Activated T-helper 2 cell treated with anti-CD3 and anti-CD28 coated beads, Interferon-gamma antibody, Interleukin-2, Interleukin-4, amounts not matched to agents 10 μg/mL and 5 μg/mL and 100 μg/mL, durations not matched to agents 14 hours and 24 hours and 36 hours (primary cell): ENCODE results near the gene STOML2. TPM values are rescaled to one million over a fixed set of nuclear protein-coding genes. Genes with fewer than 3 reads are reported as not detected.
"Not testable (repeated sequence)": the region's sequence is repeated elsewhere in the genome, so short reads cannot be mapped to it uniquely, and the experiment has no call there.

Source experiments
- DNase-seq: peaks from one replicate; pipeline ENCODE4 v3.0.0; 2021; ENCODE audit warnings: low spot score
- H3K27ac Mint-ChIP-seq: one replicate; pipeline ENCODE4 v1.8.0; 2021; ENCODE audit warnings: mixed read lengths
- H3K27me3 Mint-ChIP-seq: one replicate; pipeline ENCODE4 v1.8.0; 2021; ENCODE audit warnings: low read depth, mixed read lengths
- H3K36me3 Mint-ChIP-seq: one replicate; pipeline ENCODE4 v1.8.0; 2021; ENCODE audit warnings: low read depth, mixed read lengths
- H3K4me1 Mint-ChIP-seq: one replicate; pipeline ENCODE4 v1.8.0; 2021; ENCODE audit warnings: low read depth, mixed read lengths
- H3K4me3 Mint-ChIP-seq: one replicate; pipeline ENCODE4 v1.8.0; 2021; ENCODE audit warnings: low read depth, mild to moderate bottlenecking, moderate library complexity, mixed read lengths
- H3K9me3 Mint-ChIP-seq: one replicate; pipeline ENCODE4 v1.8.0; 2021; ENCODE audit warnings: mixed read lengths
- intact Hi-C: fragments of 100-400 bp; cut with micrococcal nuclease; formaldehyde crosslinking; loops from one replicate; pipeline ENCODE4 v1.15.1; 2023
- total RNA-seq: library from RNA; stranded (reverse); gene quantifications from 2 replicates; pipeline ENCODE4 v1.2.3, GENCODE V29; 2022

Gene STOML2
- 211 and 214 TPM in 2 replicates for total RNA-seq

GRCh38 chr9:35102769-35103659, at the start of gene STOML2:
Gene STOML2, minus strand, starts transcription at chr9:35103131. Its CDS starts 37 bp downstream, at chr9:35103094.
- H3K27me3 Mint-ChIP-seq = no peaks in the 10 kb centered on the region
- no peaks in the 10 kb centered on the region for H3K9me3 Mint-ChIP-seq
- H3K4me1 Mint-ChIP-seq = peaks cover 18% of the 10 kb centered on the region
- H3K4me3 Mint-ChIP-seq = peak within 1 kb of the TSS; percentile 97
- DNase-seq = peak; percentile 91
- H3K36me3 Mint-ChIP-seq = peaks cover 48% of the 10 kb centered on the region
- peak within 1 kb of the TSS; percentile 96 for H3K27ac Mint-ChIP-seq
- intact Hi-C loops = loop anchor here (1.0 kb wide), 4 partner anchors 8 to 629 kb away; partner anchors contain the start of genes CREB3, TLN1 and VCP

GRCh38 chr9:35147941-35148563, 45.1 kb upstream of the STOML2 start:
- DNase-seq, H3K4me1 Mint-ChIP-seq, H3K36me3 Mint-ChIP-seq, H3K27me3 Mint-ChIP-seq, H3K27ac Mint-ChIP-seq, H3K4me3 Mint-ChIP-seq, intact Hi-C loops: not testable (repeated sequence)
- H3K9me3 Mint-ChIP-seq = peaks cover 43% of the 10 kb centered on the region

GRCh38 chr9:35142037-35142436, 39.1 kb upstream of the STOML2 start:
- Mint-ChIP-seq H3K4me3 (no peak overlapping the region), H3K27me3 (no peaks in the 10 kb centered on the region), H3K4me1 (no peaks in the 10 kb centered on the region), H3K36me3 (no peaks in the 10 kb centered on the region), H3K27ac (no peak overlapping the region), H3K9me3 (peaks cover 30% of the 10 kb centered on the region)
- intact Hi-C loops = no loop called here
- DNase-seq = no peak

GRCh38 chr9:35140093-35140492, 37.2 kb upstream of the STOML2 start:
- no peak for DNase-seq
- Mint-ChIP-seq H3K4me1 (no peaks in the 10 kb centered on the region), H3K9me3 (peaks cover 23% of the 10 kb centered on the region), H3K4me3 (no peak overlapping the region), H3K27ac (no peak overlapping the region), H3K36me3 (no peaks in the 10 kb centered on the region), H3K27me3 (no peaks in the 10 kb centered on the region)
- intact Hi-C loops = no loop called here

- no peaks in the 10 kb centered on the region for H3K27me3 Mint-ChIP-seq
- no peak overlapping the region for H3K4me3 Mint-ChIP-seq
- H3K9me3 Mint-ChIP-seq = peaks cover 21% of the 10 kb centered on the region
- DNase-seq = no peak
- intact Hi-C loops = no loop called here
- no peaks in the 10 kb centered on the region for H3K36me3 Mint-ChIP-seq
- H3K4me1 Mint-ChIP-seq = no peaks in the 10 kb centered on the region
- no peak overlapping the region for H3K27ac Mint-ChIP-seq
Observed at GRCh38 chr9:35136866-35137265, 33.9 kb upstream of the STOML2 start.

- Mint-ChIP-seq H3K36me3 (no peaks in the 10 kb centered on the region), H3K4me1 (no peaks in the 10 kb centered on the region), H3K4me3 (no peak overlapping the region), H3K27ac (no peak overlapping the region), H3K9me3 (peaks cover 21% of the 10 kb centered on the region), H3K27me3 (no peaks in the 10 kb centered on the region)
- no peak for DNase-seq
- intact Hi-C loops = no loop called here
Observed at GRCh38 chr9:35135988-35136387, 33.1 kb upstream of the STOML2 start.

- intact Hi-C loops = no loop called here
- peaks cover 17% of the 10 kb centered on the region for H3K9me3 Mint-ChIP-seq
- H3K4me3 Mint-ChIP-seq = no peak overlapping the region
- H3K27me3 Mint-ChIP-seq = no peaks in the 10 kb centered on the region
- no peak overlapping the region for H3K27ac Mint-ChIP-seq
- no peaks in the 10 kb centered on the region for H3K4me1 Mint-ChIP-seq
- no peak for DNase-seq
- no peaks in the 10 kb centered on the region for H3K36me3 Mint-ChIP-seq
Observed at GRCh38 chr9:35134920-35135319, 32.0 kb upstream of the STOML2 start.

GRCh38 chr9:35116898-35117551, 14.1 kb upstream of the STOML2 start:
- peak; percentile 81 for DNase-seq
- H3K4me3 Mint-ChIP-seq = peak overlapping the region; percentile 91
- H3K9me3 Mint-ChIP-seq = no peaks in the 10 kb centered on the region
- H3K27ac Mint-ChIP-seq = peak overlapping the region; percentile 89
- intact Hi-C loops = loop anchor here (1.0 to 10.0 kb wide), 8 partner anchors 45 to 940 kb away; partner anchors contain the start of genes DNAI1, FAM219A, HINT2 and SPAG8
- H3K27me3 Mint-ChIP-seq = peaks cover 8% of the 10 kb centered on the region
- H3K4me1 Mint-ChIP-seq = peaks cover 36% of the 10 kb centered on the region
- no peaks in the 10 kb centered on the region for H3K36me3 Mint-ChIP-seq

GRCh38 chr9:35116539-35116897, 13.6 kb upstream of the STOML2 start:
- H3K27ac Mint-ChIP-seq = peak overlapping the region; percentile 89
- intact Hi-C loops = loop anchor here (1.0 to 10.0 kb wide), 8 partner anchors 46 to 939 kb away; partner anchors contain the start of genes DNAI1, FAM219A, HINT2 and SPAG8
- H3K27me3 Mint-ChIP-seq = peaks cover 6% of the 10 kb centered on the region
- DNase-seq = no peak
- no peaks in the 10 kb centered on the region for H3K36me3 Mint-ChIP-seq
- peaks cover 40% of the 10 kb centered on the region for H3K4me1 Mint-ChIP-seq
- H3K4me3 Mint-ChIP-seq = peak overlapping the region; percentile 91
- no peaks in the 10 kb centered on the region for H3K9me3 Mint-ChIP-seq

- no peaks in the 10 kb centered on the region for H3K36me3 Mint-ChIP-seq
- H3K9me3 Mint-ChIP-seq = no peaks in the 10 kb centered on the region
- intact Hi-C loops = loop anchor here (1.0 to 10.0 kb wide), 8 partner anchors 46 to 939 kb away; partner anchors contain the start of genes DNAI1, FAM219A, HINT2 and SPAG8
- peak; percentile 93 for DNase-seq
- H3K4me3 Mint-ChIP-seq = peak within 1 kb of the TSS; percentile 91
- H3K27ac Mint-ChIP-seq = peak within 1 kb of the TSS; percentile 89
- H3K4me1 Mint-ChIP-seq = peaks cover 41% of the 10 kb centered on the region
- peaks cover 3% of the 10 kb centered on the region for H3K27me3 Mint-ChIP-seq
Observed at GRCh38 chr9:35115680-35116538, 13.0 kb upstream of the STOML2 start, which contains the start of gene ATOSB. Gene ATOSB, minus strand, starts transcription at chr9:35115862. Its CDS starts 7,588 bp downstream, at chr9:35108274.

- Mint-ChIP-seq H3K9me3 (no peaks in the 10 kb centered on the region), H3K4me1 (peaks cover 45% of the 10 kb centered on the region), H3K36me3 (no peaks in the 10 kb centered on the region), H3K27ac (peak overlapping the region; percentile 89), H3K27me3 (peaks cover under 1% of the 10 kb centered on the region), H3K4me3 (peak overlapping the region; percentile 91)
- intact Hi-C loops = loop anchor here (1.0 to 10.0 kb wide), 6 partner anchors 47 to 938 kb away; partner anchors contain the start of genes DNAI1, DNAJB5, FAM219A and HINT2
- peak; percentile 43 for DNase-seq
Observed at GRCh38 chr9:35114840-35115628, 12.1 kb upstream of the STOML2 start.
